Measurements from ENCODE around the gene MYO10.

DNA sequence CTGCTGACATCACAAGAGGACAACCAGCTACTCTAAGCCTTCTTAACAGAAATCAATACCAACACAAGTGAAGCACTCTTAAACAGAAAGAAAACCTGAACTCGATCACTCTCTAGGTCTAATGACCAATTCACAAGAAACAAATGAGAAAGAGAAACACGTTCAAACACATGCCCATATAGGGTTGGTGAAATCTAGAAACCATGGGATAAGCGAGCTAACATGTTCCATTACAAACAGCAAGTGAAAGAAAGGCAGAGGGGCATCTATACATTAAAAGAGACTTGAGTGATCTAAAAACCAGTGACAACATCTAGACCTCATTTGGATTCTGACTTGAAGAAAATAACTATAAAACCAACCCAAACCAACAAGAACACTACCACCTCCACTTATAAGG, 244.4 kb downstream of the MYO10 start:
- no peak for TF ChIP-seq EZH2 (IDR thresholded peaks at IDR 0.05; ENCODE audit: borderline replicate concordance, low read depth, low read length, poor library complexity, severe bottlenecking)
- TF ChIP-seq, protein P1, sequence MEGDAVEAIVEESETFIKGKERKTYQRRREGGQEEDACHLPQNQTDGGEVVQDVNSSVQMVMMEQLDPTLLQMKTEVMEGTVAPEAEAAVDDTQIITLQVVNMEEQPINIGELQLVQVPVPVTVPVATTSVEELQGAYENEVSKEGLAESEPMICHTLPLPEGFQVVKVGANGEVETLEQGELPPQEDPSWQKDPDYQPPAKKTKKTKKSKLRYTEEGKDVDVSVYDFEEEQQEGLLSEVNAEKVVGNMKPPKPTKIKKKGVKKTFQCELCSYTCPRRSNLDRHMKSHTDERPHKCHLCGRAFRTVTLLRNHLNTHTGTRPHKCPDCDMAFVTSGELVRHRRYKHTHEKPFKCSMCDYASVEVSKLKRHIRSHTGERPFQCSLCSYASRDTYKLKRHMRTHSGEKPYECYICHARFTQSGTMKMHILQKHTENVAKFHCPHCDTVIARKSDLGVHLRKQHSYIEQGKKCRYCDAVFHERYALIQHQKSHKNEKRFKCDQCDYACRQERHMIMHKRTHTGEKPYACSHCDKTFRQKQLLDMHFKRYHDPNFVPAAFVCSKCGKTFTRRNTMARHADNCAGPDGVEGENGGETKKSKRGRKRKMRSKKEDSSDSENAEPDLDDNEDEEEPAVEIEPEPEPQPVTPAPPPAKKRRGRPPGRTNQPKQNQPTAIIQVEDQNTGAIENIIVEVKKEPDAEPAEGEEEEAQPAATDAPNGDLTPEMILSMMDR (conservative IDR thresholded peaks at IDR 0.05; ENCODE audit: low read depth, low read length): no peak

Data from A673 (cell line).